Activated CD8-positive, alpha-beta memory T cell treated with anti-CD3 and anti-CD28 coated beads for 48 hours (primary cell): ENCODE data around the gene EFCAB11.
"Not testable (repeated sequence)": the region's sequence is repeated elsewhere in the genome, so short reads cannot be mapped to it uniquely, and the experiment has no call there.

Source experiments
- DNase-seq, 3 experiments: peaks; one replicate each; pipeline ENCODE4 v3.0.0-alpha.2; 2020; ENCODE audit warnings: low read depth in 2 of 3, low spot score in 2 of 3

Gene EFCAB11

DNA sequence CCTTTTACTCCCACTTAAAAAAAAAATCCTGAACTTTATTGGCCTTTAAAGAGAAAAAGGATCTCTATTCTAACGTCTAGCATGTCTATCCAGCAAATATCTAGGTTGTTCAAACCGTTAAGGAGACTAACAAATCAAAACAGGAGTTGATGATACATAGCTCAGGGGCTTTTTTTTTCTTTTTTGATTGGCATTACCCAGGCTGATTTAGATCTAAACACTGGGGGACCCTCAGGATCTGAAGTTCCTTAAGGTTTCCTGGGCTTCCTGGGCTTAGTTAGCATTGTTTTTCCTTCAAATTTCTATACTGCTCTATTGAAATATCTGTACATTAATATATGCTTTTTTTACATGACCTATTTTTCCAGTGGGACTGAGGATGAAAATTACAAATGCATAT is 42.3 kb downstream of the EFCAB11 start:
- DNase-seq, result no peak

DNA sequence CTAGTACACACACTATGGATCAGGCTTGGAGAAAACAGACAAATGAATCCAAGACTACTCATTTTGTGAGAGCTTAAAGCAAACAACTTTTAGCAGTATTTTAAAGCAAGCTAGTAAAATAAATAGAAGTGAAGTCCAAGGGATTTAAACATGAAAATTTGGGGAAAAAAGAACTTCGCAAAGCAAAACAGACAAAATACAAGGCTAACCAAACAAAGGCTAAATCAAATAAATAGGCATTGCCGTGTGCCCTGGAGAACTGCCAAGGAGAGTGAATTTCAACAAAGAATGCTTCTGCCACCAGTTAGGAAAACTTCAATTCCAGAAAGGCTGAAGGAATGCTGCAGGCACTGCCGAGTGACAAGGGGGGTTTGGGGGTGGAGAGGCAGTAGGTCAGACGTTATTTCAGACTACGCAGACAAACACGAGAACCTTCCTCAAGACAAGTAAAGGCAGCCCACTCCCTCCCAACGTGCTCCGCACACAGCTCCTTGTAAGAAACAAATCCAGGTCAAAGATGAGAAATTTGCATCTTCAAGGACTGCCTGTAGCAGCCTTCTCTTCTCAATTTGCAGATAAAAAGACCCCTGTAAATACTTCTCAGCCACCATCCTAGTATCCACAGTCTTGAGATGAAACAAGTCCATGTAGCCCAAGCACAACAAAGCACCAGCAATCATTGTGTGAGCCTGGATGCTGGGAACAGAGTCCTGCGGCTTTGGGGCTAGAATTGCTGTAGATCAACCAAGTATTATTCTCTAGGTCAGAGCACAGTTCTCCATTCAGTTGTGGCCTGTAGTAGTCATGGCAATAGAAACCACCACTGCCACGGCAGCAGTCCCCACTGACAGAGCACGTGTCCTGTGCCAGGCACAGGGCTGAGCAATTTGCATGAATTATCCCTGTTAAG is 43.3 kb downstream of the EFCAB11 start:
- DNase-seq, result no peak

DNA sequence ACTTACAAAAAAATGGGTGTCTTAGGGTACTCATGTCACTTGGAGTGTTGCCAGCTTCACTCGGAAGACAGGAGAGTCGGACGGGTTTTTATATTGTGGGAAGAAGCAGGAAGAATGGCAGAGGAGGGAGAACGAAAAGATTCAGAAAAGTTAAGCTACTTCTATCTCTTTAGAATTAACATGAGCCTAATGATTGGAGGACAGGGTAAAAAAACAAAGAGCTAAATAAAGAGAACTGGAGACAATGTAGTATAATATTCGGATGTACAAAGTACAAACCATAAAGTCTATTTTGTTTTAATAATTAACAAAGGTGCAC is 43.9 kb downstream of the EFCAB11 start:
- no peak for DNase-seq

DNA sequence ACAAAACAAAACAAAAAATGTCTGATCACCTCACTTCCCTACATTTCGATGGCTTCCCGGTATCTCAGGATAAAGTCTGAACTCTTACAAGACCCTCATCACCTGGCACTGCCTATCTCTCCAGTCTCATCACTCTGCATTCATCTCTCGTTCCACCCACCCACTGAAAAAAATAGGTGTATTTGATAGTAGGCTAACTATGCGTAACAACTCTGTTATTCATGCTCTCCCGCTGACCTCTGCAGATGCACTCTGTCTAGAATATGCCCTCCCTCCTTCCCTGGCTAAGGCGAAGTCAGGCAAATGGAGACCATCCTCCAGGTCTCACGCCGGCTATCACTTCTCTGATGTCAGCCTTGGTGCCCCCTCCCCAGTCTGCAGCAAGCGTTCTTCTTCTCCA is 44.9 kb downstream of the EFCAB11 start:
- DNase-seq, result no peak

DNA sequence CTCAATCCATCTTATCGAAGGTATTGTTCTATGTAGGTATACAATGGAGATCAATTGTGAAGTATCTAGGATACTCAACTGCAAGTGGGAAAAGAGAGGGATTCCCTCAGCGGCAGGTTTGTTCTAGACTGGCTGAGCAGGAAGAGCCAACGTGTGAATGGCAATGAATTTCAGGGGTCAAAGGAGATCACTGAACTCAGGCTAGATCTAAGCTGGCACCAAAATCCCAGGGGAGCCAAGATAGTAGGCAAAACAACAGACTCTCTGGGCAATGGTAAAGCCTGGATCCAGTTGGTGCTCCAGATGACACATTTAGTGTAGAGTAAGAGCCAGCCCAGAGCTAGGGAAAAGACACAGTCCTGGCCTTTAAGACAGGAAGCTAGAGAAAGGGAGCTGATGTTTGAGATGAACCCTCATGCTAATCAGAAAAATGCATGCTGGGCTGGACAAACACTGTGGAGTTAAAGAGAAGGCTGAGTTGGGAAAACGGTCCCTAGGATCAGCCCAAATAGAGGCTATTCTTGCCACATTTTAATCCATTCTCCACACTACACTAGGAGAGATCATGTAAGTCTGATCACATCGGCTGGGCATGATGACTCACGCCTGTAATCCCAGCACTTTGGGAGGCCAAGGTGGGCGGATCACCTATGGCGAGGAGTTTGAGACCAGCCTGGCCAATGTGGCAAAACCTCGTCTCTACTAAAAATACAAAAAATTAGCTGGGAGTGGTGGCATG is 45.6 kb downstream of the EFCAB11 start:
- no peak for DNase-seq

DNA sequence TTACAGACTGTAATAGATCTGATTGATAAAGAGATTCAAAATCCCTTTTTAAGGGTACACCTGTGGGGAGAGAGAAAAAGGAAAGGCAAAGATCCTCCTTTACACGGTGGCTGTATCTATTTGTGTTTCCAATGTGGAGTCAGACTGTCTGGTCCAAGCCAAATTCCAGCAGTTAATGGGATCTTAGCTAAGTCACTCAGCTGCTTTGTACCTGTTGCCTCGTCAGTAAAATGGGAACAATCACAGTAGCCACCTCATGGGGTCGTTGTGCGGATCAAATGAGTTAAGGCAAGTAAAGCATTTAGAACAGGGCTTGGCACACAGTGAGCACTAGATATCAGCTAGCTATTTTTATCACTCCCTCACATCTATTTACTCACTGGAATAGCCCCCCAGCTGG is 46.9 kb downstream of the EFCAB11 start:
- DNase-seq, result no peak

DNA sequence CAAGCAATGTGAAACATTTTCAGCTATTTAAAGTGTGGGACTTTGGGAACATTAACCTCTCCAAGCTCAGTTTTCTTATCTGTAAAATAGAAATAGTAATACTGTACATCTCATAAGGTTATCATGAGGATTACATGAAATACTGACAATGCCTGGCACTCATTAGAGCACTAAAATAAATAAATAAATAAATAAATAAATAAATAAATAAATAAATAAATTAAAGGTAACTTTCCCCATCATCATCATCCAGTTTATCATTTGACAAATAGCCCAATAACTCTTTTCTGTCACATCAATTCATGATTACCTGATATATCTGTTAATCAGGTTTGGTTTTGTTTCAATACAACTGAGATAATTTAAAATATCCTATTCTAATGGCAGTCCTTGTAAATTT is 48.5 kb downstream of the EFCAB11 start:
- no peak for DNase-seq

DNA sequence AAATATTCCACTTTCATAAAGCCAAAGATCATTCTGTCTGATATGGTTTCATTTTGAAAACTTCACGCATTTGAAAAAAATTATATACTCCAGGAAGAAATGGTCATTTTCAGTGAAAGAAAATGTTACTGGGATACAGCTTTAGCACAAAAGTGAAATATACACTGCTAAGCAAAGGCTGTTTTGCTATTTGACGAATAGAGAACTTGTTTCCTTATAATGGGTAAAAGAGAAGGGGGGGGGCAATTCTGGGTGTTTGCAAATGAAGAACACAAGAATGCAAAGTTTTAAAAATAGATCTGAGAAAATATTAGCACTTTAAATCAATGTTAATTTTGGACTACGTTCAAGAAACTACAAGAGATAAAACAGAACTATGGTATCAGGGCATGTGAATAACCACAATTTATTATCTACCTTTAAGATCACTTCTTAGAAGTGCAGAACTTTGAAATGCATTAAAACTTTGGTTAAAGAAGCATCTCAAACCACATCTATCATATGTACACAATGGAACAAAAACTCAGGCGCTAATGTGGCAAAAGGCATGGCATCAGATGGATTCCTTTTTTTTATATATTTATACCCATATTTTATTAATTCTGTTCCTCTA is 51.1 kb downstream of the EFCAB11 start:
- DNase-seq, result no peak

DNA sequence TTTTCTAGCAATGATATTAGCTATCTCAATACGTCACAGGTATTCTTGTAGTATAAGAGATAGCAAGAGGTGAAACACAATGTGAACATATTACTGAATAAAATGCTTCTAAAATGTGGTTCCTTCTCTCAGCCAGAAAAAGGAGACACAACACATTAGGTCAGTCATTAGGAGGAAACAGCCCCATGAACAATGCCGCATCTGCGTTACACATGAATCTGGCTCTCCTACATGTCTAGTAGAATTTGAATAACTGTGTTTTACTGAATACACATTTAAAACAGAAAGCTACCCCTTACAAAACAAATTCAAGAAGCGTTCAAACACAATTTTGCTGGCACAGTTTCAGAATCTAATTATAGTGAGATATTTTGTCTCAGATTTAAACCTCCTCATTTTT is 51.6 kb downstream of the EFCAB11 start:
- no peak for DNase-seq

DNA sequence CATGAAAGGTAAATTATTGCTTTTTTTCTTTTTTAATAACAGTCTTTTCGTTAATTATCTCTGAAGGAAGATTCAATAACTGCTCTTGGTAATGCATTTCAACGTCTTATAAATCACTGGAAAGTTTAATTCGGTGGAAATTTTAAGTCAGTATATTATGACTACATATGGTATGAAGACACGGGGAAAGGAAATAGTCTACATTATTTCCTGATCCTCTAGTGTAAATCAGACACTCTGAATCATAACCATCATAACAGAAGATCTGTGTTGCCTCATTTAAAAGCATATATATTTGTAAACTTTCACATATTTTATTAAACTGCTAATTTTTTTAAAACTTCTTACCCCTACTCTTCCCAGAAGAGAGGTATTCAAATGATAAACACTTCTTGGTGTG is 53.7 kb downstream of the EFCAB11 start:
- DNase-seq, result no peak

DNA sequence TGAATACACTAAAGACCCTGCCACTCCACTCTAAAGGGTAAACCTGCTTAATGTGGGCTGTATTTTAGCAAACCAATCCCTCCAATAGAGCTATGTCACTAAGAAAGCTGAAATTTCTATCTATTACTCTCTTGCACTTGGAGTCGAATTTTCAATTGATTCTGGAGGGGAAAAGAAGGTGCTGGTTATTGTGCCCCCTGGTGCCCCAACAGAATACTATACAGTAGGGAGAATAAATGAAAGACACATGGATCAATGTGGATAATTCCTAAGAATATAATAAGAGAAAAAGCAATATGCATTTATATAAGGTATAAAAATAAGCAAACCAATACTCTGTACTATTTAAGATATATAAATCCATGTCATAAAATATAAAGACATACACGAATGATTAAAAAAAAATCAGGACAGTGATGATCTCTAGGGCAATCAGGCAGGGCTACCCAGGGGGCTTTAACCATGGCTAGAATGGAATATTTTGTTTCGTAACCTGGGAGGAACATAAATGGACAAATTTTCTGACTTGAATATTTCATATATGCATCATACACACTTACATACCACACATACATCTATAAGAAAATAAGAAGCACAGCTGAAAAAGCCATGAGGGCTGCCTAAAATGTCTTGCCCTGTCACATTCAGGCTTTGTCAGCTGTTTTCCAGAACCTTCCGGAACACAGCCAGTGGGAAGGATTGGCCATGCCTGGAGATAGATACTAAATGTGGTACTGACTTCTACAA is 54.4 kb downstream of the EFCAB11 start:
- DNase-seq, result no peak

DNA sequence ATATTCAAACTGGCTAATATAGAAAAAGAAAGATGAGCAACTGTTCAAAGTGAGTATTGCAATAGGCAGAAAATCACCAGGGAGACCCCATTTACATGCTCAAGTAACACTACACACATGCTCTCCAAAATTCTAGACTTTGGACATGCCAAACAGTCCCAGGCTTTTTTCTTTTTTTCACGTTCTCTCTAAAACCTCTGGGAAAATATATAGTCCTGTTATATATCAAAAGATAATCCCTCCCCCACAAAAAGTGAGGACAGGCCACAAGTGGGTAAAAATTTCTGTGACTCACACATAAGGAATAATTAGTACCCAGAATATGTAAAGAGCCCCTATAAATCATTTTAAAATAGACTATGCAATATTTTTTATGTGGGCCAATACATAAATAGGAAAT is 55.2 kb downstream of the EFCAB11 start:
- DNase-seq, result no peak

DNA sequence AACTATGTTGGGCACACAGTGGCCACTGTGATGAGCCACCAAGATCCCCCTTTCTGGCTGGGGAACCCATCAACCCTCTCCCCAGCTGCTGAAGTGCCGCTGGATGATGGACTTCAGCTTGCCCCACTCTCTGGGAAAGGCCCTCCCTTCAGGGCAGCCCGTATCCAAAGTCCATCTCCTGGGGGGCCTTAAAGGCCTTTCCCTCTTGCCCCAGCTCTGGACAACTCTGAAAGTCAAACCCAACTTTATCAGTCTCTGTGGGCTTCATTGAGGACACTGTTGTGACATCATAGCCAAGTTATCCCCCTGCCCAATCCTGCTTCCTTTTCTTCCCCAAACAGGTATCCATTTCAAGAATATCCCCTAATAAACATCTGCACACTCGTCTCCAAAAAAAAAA is 61.1 kb downstream of the EFCAB11 start:
- not testable (repeated sequence) for DNase-seq

DNA sequence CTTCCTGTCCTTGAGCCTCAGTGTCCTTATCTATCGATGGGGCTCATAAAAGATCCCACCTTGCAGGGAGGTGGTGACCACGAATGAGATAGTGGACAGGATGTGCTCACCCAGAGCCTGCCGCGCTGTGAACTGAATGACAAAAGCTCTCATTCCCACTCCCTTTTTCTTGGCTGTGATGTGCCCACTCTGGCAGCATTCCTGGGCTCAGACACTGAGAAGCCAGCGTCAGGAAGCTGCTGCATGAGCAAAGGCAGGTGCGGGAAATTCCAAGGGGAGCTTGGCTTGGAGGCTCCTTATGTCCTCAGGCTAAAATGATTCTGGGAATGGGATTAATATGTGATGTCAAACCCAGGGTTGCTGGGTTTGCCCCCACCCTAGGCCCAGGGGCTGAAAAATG is 61.6 kb downstream of the EFCAB11 start:
- DNase-seq, result no peak

DNA sequence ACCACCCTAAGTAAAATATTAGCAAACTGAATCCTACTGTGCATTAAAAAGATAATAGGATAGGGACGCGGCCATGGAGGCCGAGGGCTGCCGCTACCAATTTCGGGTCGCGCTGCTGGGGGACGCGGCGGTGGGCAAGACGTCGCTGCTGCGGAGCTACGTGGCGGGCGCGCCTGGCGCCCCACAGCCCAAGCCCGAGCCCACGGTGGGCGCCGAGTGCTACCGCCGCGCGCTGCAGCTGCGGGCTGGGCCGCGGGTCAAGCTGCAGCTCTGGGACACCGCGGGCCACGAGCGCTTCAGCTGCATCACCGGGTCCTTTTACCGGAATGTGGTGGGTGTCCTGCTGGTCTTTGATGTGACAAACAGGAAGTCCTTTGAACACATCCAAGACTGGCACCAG is 62.8 kb downstream of the EFCAB11 start:
- DNase-seq, result not testable (repeated sequence)

DNA sequence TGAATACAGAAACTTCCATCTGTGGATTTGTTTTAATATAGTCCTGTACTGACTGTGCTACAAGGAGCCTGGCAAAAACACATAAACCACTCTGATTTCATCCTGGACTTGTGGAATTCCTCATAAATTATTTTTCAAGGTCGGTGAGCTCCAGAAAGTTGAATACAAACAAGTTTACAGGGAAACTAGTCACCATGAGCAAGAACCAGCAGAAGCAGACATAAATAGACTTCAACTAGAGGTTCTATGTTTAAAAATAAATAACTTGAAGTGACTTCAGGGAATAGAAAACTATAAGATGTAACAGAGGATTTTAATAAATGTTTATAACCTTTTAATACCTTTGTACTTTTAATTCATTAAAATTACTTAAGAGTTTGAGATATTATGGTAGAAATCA is 63.5 kb downstream of the EFCAB11 start:
- DNase-seq, result no peak

DNA sequence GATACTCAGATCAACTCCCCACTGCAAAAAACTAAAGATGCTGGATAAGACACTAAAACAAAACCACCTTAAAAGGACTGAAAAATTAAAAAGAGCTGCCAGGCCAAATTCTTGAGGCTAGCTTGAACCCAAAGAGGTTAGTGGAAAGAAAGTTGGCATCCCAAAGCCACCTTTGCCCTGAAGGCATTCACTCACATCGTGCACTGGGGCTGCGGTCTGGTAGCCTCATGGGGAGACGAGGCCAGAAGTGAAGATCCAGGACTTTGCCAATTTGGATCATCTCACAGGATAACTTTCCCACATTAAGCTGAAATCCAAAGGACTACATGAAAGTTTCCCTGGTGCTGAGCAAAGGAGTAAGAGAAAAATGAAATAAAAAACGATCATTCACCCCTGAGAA is 63.9 kb downstream of the EFCAB11 start:
- DNase-seq, result no peak

DNA sequence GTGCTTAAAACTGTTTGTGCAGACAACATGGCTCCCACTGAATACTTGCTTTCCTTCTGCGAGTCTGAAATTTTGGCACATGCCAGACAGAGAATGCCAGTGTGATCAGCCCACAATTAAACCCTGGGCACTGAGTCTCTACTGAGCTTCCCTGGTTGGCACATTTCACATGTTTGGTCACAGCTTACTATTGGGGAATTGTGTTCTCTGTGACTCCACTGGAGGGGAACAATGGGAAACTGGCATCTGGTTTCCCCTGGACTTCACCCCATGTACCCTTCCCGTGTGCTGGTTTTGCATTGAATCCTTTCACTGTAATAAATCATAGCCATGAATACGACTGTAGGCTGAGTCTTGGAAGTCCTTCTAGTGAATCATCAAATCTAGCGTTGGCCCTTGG is 64.9 kb downstream of the EFCAB11 start:
- DNase-seq, result no peak

DNA sequence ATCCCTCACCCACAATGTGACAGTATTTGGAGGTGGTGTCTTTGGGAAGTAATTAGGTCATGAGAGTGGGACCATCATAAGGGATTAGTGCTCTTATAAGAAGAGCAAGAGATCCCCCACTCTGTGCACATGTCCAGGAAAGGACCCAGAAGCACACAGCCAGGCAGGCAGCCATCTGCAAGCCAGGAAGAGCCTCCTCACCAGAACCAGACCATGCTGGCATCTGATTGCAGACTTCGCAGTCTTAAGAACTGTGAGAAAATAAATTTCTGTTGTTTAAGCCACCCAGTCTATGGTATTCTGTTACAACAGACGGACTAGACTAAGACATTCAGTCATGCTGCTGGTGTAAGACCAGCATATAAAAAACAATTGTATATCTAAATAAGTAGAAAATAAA is 69.8 kb downstream of the EFCAB11 start:
- DNase-seq, result no peak

DNA sequence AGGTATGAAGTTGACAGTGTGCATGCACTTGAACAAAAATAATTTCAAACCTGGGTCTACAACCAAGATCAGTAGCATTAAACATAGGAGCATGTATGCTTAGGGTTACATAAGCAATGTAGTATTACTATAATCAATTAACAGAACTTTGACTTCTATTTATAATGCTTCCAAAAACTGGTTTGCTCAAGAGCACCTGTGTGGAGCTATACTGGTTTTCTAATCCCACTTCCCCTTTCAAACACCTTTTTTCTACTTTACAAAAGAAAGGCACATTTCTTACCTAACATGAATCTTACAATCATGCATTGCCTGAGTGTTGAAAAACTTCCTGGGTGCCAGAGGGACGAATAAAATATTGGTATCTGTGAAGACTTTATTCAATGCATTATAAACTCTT is 72.7 kb downstream of the EFCAB11 start:
- DNase-seq, result no peak

DNA sequence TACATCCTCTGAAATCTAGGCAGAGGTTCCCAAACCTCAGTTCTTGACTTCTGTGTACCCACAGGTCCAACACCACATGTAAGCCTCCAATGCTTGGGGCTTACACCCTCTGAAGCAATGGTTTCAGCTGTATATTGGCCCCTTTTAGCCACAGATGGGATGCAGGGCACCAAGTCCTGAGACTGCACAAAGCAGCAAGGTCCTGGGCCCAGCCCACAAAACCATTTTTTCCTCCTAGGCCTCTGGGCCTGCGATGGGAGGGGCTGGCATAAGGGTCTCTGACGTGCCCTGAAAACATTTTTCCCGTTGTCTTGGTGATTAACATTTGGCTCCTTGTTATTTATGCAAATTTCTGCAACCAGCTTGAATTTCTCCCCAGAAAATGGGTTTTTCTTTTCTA is 80.4 kb downstream of the EFCAB11 start:
- DNase-seq, result not testable (repeated sequence)

DNA sequence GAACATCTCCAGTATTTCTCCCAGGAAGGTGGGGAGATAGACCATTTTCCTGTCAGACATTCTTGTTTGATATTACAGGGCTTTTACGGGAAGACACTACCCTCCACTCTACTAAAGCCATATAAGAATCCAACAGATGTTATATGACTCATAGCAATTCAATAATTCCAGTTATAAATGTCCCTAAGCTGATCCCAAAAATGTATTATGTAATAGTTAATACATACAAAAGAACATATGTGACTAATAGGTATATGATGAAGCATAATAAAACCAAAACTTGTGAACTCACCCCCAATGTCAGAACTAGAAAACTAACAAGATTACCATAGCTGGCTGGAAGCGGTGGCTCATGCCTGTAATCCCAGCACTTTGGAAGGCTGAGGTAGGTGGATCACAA is 84.2 kb downstream of the EFCAB11 start:
- DNase-seq, result no peak
